Esophagus (tissue), 2 donors: ENCODE data around the gene FAM153A. TPM values are rescaled to one million over a fixed set of nuclear protein-coding genes. Genes with fewer than 3 reads are reported as not detected.
"Not testable (repeated sequence)": the region's sequence is repeated elsewhere in the genome, so short reads cannot be mapped to it uniquely, and the experiment has no call there.

Source experiments
- H3K27ac ChIP-seq, 2 donors: one replicate each; pipeline ENCODE4 v1.5.1; 2013; ENCODE audit warnings: low read depth in 2 of 2, mild to moderate bottlenecking in 2 of 2, inconsistent platforms in 1 of 2, low read length in 1 of 2, moderate library complexity in 1 of 2
- H3K27me3 ChIP-seq, 2 donors: one replicate each; pipeline ENCODE4 v1.6.1; 2013; ENCODE audit warnings: low read length in 2 of 2, control low read depth in 1 of 2, mild to moderate bottlenecking in 1 of 2; ENCODE audit not compliant: insufficient read depth in 2 of 2, control insufficient read depth in 1 of 2
- H3K36me3 ChIP-seq, 2 donors: one replicate each; pipeline ENCODE4 v1.6.1; 2013; ENCODE audit warnings: low read length in 1 of 2; ENCODE audit not compliant: control insufficient read depth in 2 of 2, insufficient read depth in 2 of 2
- H3K4me1 ChIP-seq, 2 donors: one replicate each; pipeline ENCODE4 v1.6.1; 2013; ENCODE audit warnings: low read length in 1 of 2; ENCODE audit not compliant: control insufficient read depth in 2 of 2, insufficient read depth in 2 of 2
- H3K4me3 ChIP-seq, 2 donors: one replicate each; pipeline ENCODE4 v1.5.1; 2013; ENCODE audit warnings: low read length in 2 of 2, mild to moderate bottlenecking in 2 of 2, low read depth in 1 of 2, moderate library complexity in 1 of 2
- H3K9me3 ChIP-seq, 2 donors: one replicate each; pipeline ENCODE4 v1.6.1; 2013; ENCODE audit warnings: mild to moderate bottlenecking in 2 of 2, low read depth in 1 of 2, low read length in 1 of 2, moderate library complexity in 1 of 2; ENCODE audit not compliant: control insufficient read depth in 2 of 2, insufficient read depth in 1 of 2
- WGBS, 2 donors: extraction: QIAGEN DNeasy Blood & Tissue Kit; methylation state at CpG; one replicate each; pipeline ENCODE4 v1.1.7; 2013; 5-methylcytosine and 5-hydroxymethylcytosine counted together
- polyA plus RNA-seq, 2 donors: library from polyadenylated mRNA; stranded (reverse); fragments of 200-250 nt; gene quantifications; one replicate each; pipeline ENCODE4 v1.2.3, GENCODE V29; 2013
- donor health status: healthy with polysubstance abuse.
- donor health status: Bipolar disorder and iron deficiency.

The FAM153A gene
- polyA plus RNA-seq, 2 donors: 0.29 to 3.1 TPM

DNA sequence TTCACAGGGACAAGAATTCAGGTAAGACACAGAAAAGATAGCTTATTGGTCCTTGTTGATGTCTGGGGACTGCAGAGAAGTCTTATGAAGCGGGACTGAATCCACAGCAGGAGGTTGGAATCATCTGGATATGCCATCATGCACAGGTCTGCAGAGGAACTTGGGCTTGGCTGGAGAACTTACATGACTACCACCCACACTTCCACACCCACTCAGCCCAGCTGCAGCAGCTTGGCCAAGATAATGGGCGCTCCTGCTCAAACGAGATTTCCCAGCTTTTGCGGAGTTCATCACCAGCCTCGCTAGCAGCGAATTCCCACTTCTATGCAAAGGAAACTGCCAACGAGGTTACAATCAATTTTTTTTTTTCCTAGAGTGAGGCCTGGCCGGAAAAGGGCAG is 21.7 kb downstream of the FAM153A start:
- not testable (repeated sequence) for H3K4me3 ChIP-seq, H3K27me3 ChIP-seq, H3K9me3 ChIP-seq, H3K27ac ChIP-seq, H3K36me3 ChIP-seq, H3K4me1 ChIP-seq
- WGBS, 2 donors: 77 to 86% methylated on average over 6 to 8 of the region's 8 CpGs

- not testable (repeated sequence) for H3K9me3 ChIP-seq, H3K4me3 ChIP-seq, H3K4me1 ChIP-seq, H3K27me3 ChIP-seq, H3K36me3 ChIP-seq, H3K27ac ChIP-seq
- WGBS, 2 donors: 63 to 78% methylated on average over 2 of the region's 2 CpGs
These were observed 35.3 kb downstream of the FAM153A start for GRCh38 chr5:177747354-177747753.

DNA sequence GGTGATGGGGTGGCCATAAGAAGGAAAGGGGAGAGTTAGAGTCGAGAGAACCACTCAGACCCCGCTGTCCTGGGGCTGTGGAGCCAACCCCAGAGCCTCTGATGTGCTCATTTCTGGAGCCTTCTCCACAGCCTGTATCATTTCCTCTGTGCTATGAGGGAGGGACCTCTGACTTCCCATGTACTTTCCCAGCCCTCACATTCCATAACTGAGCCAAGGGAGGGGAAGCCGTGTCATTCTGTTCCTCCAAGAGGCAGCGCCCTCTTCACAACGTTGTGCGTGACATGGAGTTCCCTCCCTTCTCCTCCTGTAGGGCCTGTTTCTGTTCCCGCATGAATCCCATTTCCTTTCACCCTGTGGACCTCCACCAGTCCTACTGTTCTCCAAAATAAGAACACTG is 57.8 kb downstream of the FAM153A start:
- not testable (repeated sequence) for H3K4me3 ChIP-seq, H3K27ac ChIP-seq, H3K36me3 ChIP-seq, H3K9me3 ChIP-seq, H3K27me3 ChIP-seq, H3K4me1 ChIP-seq
- 57% methylated on average over 1 of the region's 7 CpGs; no CpG with 5 or more reads in 1 of the 2 donors for WGBS, 2 donors

DNA sequence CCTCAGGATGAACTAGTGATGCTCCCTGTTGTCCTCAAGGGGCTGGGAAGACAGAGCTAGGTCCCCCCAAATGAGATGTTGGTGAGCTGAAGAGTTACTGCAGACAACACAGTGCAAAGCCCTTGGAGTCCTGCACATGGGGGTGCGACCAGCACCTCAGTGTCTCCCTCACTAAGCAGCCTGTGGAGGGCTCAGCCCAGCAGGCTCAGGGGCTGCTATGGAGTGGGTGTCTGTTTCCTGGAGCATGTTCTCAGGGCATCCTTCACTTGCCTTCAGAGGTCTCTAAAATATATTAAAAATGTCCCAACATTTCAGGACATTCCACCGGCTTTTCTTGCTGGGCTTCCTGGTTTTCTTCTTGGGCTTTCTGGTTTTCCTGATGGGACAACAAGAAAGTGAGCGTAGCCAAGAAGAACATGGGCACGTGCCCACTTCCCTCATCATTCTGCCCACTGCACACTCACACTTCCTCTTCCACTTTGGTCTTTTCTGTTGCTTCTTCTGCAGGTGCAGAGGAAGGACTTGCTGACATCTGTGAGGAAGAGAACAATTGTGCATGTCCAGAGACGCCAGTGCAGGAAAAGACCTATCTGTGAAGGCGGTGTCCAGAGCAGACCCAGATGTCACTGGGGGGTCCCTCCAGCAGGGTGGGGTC is 58.7 kb downstream of the FAM153A start:
- not testable (repeated sequence) for H3K4me3 ChIP-seq, H3K4me1 ChIP-seq, H3K9me3 ChIP-seq, H3K27me3 ChIP-seq, H3K36me3 ChIP-seq, H3K27ac ChIP-seq
- WGBS, 2 donors: 66 to 93% methylated on average over 2 to 3 of the region's 6 CpGs

GRCh38 chr5:177722829-177723228 is 59.9 kb downstream of the FAM153A start:
- not testable (repeated sequence) for H3K36me3 ChIP-seq

DNA sequence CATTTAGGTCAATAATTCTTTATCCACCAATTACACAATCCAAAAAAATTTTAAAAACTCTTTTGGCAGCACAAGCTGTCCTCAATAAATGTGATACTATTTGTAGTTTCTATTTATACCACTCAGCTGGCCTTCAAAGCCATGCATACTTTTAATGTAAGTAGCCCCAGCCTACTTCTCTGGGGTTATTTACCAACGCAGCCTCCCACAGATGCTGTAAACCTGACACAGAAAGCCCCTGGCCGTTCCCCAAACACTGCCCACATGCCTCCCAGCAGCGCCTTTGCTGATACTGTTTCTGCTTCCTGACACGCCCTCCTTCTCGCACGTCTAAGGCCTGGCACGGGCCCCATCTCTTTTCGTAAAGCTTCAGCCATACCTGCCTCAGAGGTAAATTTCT is 62.7 kb downstream of the FAM153A start:
- H3K27me3 ChIP-seq, H3K9me3 ChIP-seq, H3K36me3 ChIP-seq, H3K27ac ChIP-seq, H3K4me1 ChIP-seq, H3K4me3 ChIP-seq: not testable (repeated sequence)
- no CpG with 5 or more reads among the region's 8 CpGs for WGBS, 2 donors

More at GRCh38 chr5:177722829-177723228, 59.9 kb downstream of the FAM153A start:
- 75% methylated on average over 3 of the region's 8 CpGs for WGBS, 2 donors
- H3K4me1 ChIP-seq, H3K27ac ChIP-seq, H3K9me3 ChIP-seq, H3K27me3 ChIP-seq, H3K4me3 ChIP-seq: not testable (repeated sequence)

DNA sequence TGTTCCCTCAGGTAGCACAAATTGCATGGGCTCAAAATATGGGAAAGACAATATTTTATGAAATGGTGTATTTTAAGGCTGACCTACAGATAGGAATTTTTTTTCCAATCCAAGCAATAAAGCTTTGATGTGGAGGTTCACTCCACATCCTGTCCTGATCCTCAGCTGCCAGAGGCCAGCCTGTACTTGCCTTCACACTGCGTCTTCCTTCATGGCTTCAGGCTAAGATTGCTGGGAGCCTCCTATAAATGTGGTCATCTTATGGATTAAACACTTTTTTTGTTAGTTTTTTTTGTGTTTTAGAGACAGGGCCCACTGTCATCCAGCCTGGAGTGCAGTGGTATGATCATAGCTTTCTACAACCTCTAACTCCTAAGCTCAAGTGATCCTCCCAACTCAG is 67.3 kb downstream of the FAM153A start:
- H3K36me3 ChIP-seq, H3K4me1 ChIP-seq, H3K27me3 ChIP-seq, H3K4me3 ChIP-seq, H3K27ac ChIP-seq, H3K9me3 ChIP-seq: not testable (repeated sequence)
- 44 to 92% methylated on average over 1 of the region's 1 CpG for WGBS, 2 donors

DNA sequence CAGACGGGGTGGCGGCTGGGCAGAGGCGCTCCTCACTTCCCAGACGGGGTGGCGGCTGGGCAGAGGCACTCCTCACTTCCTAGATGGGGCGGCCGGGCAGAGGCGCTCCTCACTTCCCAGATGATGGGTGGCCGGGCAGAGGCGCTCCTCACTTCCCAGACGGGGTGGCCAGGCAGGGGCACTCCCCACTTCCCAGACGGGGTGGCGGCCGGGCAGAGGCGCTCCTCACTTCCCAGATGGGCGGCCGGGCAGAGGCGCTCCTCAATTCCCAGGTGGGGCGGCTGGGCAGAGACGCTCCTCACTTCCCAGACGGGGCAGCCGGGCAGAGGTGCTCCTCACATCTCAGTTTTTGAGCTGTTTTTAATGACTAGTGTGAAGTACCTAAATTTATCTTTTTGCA is 86.6 kb downstream of the FAM153A start:
- H3K4me3 ChIP-seq, H3K9me3 ChIP-seq: not testable (repeated sequence)
- WGBS, 2 donors: 95 to 96% methylated on average over 13 to 22 of the region's 22 CpGs

DNA sequence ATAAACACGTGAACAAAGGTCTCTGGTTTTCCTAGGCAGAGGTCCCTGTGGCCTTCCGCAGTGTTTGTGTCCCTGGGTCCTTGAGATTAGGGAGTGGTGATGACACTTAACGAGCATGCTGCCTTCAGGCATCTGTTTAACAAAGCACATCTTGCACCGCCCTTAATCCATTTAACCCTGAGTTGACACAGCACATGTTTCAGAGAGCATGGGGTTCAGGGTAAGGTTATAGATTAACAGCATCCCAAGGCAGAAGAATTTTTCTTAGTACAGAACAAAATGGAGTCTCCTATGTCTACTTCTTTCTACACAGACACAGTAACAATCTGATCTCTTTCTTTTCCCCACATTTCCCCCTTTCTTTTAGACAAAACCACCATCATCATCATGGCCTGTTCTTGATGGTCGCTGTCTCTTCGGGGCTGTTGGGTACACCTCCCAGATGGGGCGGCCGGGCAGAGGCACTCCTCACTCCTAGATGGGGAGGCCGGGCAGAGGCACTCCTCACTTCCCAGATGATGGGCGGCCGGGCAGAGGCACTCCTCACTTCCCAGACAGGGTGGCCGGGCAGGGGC is 87.3 kb downstream of the FAM153A start:
- not testable (repeated sequence) for H3K36me3 ChIP-seq, H3K9me3 ChIP-seq, H3K4me1 ChIP-seq, H3K4me3 ChIP-seq, H3K27ac ChIP-seq, H3K27me3 ChIP-seq
- WGBS, 2 donors: 76 to 81% methylated on average over 10 of the region's 12 CpGs

More for the DNA sequence above, 86.6 kb downstream of the FAM153A start:
- not testable (repeated sequence) for H3K27ac ChIP-seq, H3K36me3 ChIP-seq, H3K27me3 ChIP-seq, H3K4me1 ChIP-seq

DNA sequence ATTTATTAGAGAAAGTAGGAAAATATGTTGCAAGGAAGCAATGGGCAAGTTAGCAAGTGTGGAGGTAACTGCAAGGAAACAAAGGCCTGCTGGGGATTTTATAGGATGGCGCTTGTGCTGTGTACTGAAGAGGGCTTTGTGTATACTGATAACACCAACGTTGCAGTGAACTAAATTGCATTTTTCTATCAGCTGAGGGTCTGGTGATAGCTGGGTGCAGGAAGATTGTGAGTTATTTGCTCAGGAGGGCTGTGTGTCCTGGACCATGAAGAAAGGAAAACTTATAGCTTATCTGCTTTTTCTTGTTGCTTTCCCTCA is 88.2 kb downstream of the FAM153A start:
- not testable (repeated sequence) for H3K36me3 ChIP-seq, H3K4me1 ChIP-seq, H3K27me3 ChIP-seq, H3K9me3 ChIP-seq, H3K27ac ChIP-seq, H3K4me3 ChIP-seq
- WGBS, 2 donors: no CpG with 5 or more reads among the region's 2 CpGs
